ENCODE results near the gene ATP8A1.
"Not testable (repeated sequence)": the region's sequence is repeated elsewhere in the genome, so short reads cannot be mapped to it uniquely, and the experiment has no call there.

Gene ATP8A1

DNA sequence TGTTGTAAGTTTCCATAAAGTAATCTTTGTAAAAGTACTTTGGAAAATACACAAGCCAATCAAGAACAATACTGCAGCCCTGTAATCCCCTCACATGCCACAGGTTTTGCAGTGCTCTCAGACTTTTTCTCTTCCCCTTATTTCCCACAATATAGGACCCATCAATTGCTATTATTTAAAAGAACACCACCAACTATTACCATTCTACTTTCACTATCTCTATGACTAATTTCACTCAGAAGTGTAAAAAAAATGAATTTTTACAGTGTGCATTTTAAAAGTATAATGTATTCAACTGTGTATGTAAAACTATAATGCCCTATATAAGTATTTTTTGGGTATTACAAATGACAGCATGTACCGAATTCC is 1.7 kb downstream of the ATP8A1 start:
- no peak for TF ChIP-seq POLR2AphosphoS5 (IDR thresholded peaks at IDR 0.05; ENCODE audit: borderline replicate concordance, low read depth, low read length)
- no peak for TF ChIP-seq EZH2 (IDR thresholded peaks at IDR 0.05)
- TF ChIP-seq FOXP2 (optimal IDR thresholded peaks at IDR 0.05; ENCODE audit: control extremely low read depth, extremely low read length, insufficient read depth) = no peak
- Histone ChIP-seq H3K9me3 (ENCODE audit: low read depth, low read length) (no peaks in the 10 kb centered on the region), H3K36me3 (ENCODE audit: insufficient read depth, low read length) (no peaks in the 10 kb centered on the region), H3K4me3 (no peak overlapping the region; the same call in 1 of the 2 replicates), H3K9ac (ENCODE audit: insufficient read length) (no peak overlapping the region), H3K27ac (no peak overlapping the region)
- DNase-seq (ENCODE audit: low read depth, low spot score) = no peak

DNA sequence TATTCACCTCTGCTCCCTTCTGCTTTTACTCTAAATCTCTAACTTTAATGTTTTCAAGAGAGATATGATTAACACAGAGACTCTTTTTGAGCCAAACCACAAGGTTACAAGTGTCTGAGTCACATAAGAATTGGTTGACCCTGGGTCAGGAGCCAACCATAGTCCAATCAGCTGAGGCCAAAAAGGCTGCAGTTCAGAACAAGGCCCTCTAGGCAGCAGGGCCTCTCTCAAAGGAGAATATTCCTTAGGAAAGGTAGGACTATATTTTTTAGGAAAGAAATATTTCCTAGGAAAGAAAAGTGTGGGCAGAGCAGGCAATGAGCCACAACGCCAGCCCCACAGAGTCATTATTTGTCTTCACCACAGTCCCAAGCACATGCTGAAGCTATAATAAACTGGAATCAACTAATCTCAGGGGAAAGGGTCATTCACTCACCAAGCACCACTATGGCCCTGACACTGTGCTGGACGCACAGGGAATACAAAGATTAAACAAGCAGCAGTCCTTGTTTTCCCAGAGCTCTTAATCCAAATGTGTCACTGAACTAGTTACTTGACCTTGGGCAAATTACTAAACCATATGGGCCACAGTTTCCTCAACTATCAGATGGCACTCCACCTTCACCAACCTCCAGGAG is 2.2 kb downstream of the ATP8A1 start:
- Histone ChIP-seq H3K36me3 (ENCODE audit: insufficient read depth, low read length) (no peaks in the 10 kb centered on the region), H3K4me3 (no peak overlapping the region), H3K9ac (ENCODE audit: insufficient read length) (no peak overlapping the region), H3K27ac (no peak overlapping the region), H3K9me3 (ENCODE audit: low read depth, low read length) (no peaks in the 10 kb centered on the region)
- TF ChIP-seq FOXP2 (optimal IDR thresholded peaks at IDR 0.05; ENCODE audit: control extremely low read depth, extremely low read length, insufficient read depth) (no peak), EZH2 (IDR thresholded peaks at IDR 0.05) (no peak), POLR2AphosphoS5 (IDR thresholded peaks at IDR 0.05; ENCODE audit: borderline replicate concordance, low read depth, low read length) (no peak)
- no peak for DNase-seq (ENCODE audit: low read depth, low spot score)

DNA sequence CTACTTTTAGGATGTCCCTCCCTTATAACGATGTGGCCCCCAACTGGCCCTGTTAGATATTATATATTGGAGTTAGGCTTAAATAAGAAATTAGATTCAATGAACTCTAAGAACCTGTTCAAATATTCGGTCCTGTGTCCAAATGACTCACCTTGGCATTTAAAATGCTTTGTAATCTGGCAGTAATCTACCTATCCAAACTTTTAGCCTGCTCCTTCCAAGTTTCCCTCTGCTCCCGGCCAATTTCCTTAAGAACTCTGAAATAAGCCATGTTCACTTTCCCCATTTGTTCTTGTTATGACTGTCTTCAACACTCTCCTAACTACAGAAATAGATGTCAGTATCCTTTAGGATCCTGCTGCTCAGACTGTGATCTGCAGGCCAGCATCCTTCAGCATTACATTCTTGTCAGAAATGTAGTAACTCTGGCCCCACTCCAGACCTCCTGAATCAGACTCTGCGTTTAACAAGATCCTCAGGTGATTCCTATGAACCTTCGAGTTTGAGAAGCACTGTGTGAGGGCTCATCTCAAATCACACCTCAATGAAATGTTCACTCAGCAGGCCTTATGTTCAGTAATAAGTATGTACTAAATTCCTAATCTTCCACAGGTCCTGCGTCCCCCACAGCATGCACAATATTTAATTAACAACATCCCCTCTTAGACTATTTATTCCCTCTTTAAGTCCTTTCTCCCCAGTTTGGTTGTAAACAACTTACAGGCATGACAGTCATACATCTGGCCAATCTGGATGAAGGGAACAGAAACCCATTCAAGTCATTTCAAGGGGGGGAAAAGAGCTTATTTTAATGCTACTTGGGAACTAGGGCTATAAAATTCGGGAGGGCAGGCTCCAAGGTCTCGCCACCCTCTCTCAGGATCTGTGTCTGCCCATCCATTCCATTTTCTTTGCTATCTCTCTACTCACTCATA is 3.0 kb downstream of the ATP8A1 start:
- H3K4me3 ChIP-seq = no peak overlapping the region
- no peak for TF ChIP-seq FOXP2 (optimal IDR thresholded peaks at IDR 0.05; ENCODE audit: control extremely low read depth, extremely low read length, insufficient read depth)
- no peak for TF ChIP-seq EZH2 (IDR thresholded peaks at IDR 0.05)
- no peak overlapping the region for H3K27ac ChIP-seq

DNA sequence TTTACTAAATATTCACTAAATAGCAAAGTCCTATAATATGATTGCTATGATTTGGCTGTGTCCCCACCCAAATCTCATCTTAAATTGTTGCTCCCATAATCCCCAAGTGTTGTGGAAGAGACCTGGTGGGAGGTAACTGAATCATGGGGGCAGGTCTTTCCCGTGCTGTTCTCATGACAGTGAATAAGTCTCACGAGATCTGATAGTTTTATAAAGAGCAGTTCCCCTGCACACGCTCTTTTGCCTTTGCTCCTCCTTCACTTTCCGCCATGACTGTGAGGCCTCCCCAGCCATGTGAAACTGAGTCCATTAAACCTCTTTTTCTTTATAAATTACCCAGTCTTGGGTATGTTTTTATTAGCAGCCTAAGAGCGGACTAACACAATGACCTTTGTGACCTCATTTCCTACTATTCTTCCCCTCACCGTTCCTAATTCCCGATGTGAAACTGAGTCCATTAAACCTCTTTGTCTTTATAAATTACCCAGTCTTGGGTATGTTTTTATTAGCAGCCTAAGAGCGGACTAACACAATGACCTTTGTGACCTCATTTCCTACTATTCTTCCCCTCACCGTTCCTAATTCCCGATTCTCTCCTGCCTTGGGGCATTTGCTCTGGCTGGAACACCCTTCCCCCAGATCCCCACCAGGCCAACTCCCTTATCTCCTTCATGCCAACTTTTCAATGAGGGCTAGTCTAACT is 4.2 kb downstream of the ATP8A1 start:
- not testable (repeated sequence) for H3K9me3 ChIP-seq (ENCODE audit: low read depth, low read length); H3K9ac ChIP-seq (ENCODE audit: insufficient read length); H3K4me3 ChIP-seq; H3K36me3 ChIP-seq (ENCODE audit: insufficient read depth, low read length); H3K27ac ChIP-seq; DNase-seq (ENCODE audit: low read depth, low spot score)

More for the DNA sequence above, 3.0 kb downstream of the ATP8A1 start:
- H3K9me3 ChIP-seq (ENCODE audit: low read depth, low read length) = no peaks in the 10 kb centered on the region
- DNase-seq (ENCODE audit: low read depth, low spot score) = no peak
- no peak overlapping the region for H3K9ac ChIP-seq (ENCODE audit: insufficient read length)
- H3K36me3 ChIP-seq (ENCODE audit: insufficient read depth, low read length) = no peaks in the 10 kb centered on the region

DNA sequence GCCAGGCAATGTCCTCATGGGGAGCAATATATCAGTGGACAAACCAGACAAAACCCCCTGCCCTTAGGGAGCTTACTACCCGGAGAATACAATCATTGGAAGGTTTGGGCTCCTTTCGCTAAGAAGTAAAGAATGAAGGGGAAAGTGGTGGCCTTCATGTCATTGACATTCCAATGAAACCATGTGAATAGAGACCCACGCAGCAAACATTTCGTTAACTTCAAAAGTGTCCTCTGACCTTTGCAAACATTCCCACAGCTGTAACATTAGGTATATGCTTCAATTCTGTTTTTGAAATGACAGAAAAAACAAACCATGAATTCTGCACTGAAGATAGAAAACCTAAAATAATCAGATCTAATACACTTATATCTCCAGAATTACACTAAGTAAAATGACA is 7.0 kb downstream of the ATP8A1 start:
- TF ChIP-seq POLR2AphosphoS5 (IDR thresholded peaks at IDR 0.05; ENCODE audit: borderline replicate concordance, low read depth, low read length) = no peak
- no peak for TF ChIP-seq FOXP2 (optimal IDR thresholded peaks at IDR 0.05; ENCODE audit: control extremely low read depth, extremely low read length, insufficient read depth)
- Histone ChIP-seq H3K36me3 (ENCODE audit: insufficient read depth, low read length) (no peaks in the 10 kb centered on the region), H3K4me3 (no peak overlapping the region), H3K9ac (ENCODE audit: insufficient read length) (no peak overlapping the region), H3K27ac (no peak overlapping the region), H3K9me3 (ENCODE audit: low read depth, low read length) (no peaks in the 10 kb centered on the region)
- DNase-seq (ENCODE audit: low read depth, low spot score) = no peak

DNA sequence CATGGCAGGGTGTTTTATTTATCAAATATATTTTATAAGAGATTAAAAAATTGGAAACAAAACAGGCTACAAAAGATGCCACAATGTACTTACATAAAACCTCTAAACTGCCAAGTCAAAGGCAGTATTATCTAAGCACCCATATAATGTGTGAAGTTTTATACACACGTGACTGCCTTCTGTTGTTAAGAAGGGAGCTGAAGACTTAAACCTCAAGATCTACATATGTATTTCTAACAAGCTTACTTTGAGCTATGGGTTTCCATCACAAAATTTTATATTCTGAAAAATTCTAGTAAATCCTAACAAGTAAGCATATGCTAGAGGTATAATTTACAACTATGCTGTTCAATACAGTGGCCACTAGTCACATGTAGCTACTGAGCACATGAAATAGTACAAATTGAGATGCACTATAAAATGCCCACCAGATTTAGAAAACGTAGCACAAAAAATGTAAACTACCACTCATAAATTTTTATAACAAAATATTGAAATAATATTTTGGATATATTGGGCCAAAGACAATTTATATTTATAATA is 9.8 kb downstream of the ATP8A1 start:
- Histone ChIP-seq H3K4me3 (no peak overlapping the region), H3K27ac (no peak overlapping the region), H3K36me3 (ENCODE audit: insufficient read depth, low read length) (no peaks in the 10 kb centered on the region), H3K9ac (ENCODE audit: insufficient read length) (no peak overlapping the region), H3K9me3 (ENCODE audit: low read depth, low read length) (no peaks in the 10 kb centered on the region)
- DNase-seq (ENCODE audit: low read depth, low spot score) = no peak
- TF ChIP-seq EZH2 (IDR thresholded peaks at IDR 0.05) = no peak
- TF ChIP-seq FOXP2 (optimal IDR thresholded peaks at IDR 0.05; ENCODE audit: control extremely low read depth, extremely low read length, insufficient read depth) = no peak
- no peak for TF ChIP-seq POLR2AphosphoS5 (IDR thresholded peaks at IDR 0.05; ENCODE audit: borderline replicate concordance, low read depth, low read length)

DNA sequence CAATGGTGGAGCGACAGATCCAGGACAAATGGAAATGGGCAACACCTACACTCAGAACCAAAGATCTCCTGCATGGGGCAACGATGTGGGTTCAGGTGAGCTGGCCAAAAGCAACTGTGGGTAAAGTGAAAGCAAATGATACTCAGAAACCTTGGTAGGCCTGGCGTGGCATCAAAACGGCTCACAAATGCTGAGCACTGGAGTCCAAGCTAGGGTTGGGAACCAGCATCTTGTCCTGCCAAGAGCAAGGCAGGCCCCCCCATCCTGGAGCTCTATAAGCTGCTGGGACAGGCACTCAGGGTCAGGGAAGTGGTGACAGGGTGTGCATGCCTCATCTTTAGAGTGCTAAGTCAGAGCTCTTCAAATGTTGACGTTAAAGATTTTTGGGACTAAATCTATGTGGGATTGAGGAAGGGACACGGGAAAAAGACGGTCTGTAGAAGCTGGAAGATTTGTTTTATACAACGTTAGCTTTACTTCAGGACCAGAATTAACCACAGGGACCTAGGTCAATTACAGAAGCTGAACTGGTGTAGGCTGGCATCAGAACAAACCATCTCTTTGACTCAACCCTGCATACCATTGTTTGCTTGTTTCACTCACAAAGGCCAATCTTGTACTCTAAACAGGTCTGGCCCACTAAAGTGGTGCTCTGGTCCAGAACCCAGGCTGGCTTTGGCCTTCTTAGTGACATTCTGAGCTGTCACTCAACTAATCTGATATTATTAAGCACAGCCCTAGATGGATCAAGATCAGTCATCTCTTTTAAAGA is 10.7 kb downstream of the ATP8A1 start:
- Histone ChIP-seq H3K36me3 (ENCODE audit: insufficient read depth, low read length) (no peaks in the 10 kb centered on the region), H3K9me3 (ENCODE audit: low read depth, low read length) (no peaks in the 10 kb centered on the region), H3K9ac (ENCODE audit: insufficient read length) (no peak overlapping the region), H3K27ac (no peak overlapping the region), H3K4me3 (no peak overlapping the region)
- TF ChIP-seq EZH2 (IDR thresholded peaks at IDR 0.05) (no peak), FOXP2 (optimal IDR thresholded peaks at IDR 0.05; ENCODE audit: control extremely low read depth, extremely low read length, insufficient read depth) (no peak), POLR2AphosphoS5 (IDR thresholded peaks at IDR 0.05; ENCODE audit: borderline replicate concordance, low read depth, low read length) (no peak)
- no peak for DNase-seq (ENCODE audit: low read depth, low spot score)

DNA sequence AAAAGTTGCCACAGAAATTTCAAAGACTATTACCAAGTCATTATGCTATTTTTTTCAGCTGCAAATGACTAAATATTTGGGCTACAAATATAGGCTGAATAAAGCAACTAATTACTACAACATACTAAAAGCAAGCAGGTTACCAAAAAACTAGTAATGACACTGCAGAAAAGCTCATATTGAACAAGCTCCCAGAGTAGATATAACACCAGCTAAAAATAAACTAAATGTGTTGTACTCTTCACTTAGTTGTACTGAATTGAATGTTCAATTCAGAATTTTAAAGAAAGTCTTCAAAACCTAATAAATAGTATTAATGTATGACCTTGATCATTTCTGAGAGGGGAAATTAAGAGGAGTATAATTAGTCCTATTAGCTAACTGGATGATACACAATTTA is 12.0 kb downstream of the ATP8A1 start:
- no peak overlapping the region for H3K9ac ChIP-seq (ENCODE audit: insufficient read length)
- no peak for TF ChIP-seq FOXP2 (optimal IDR thresholded peaks at IDR 0.05; ENCODE audit: control extremely low read depth, extremely low read length, insufficient read depth)
- no peak for TF ChIP-seq POLR2AphosphoS5 (IDR thresholded peaks at IDR 0.05; ENCODE audit: borderline replicate concordance, low read depth, low read length)
- no peak for TF ChIP-seq EZH2 (IDR thresholded peaks at IDR 0.05)
- no peaks in the 10 kb centered on the region for H3K9me3 ChIP-seq (ENCODE audit: low read depth, low read length)
- H3K4me3 ChIP-seq = no peak overlapping the region
- no peak overlapping the region for H3K27ac ChIP-seq
- no peak for DNase-seq (ENCODE audit: low read depth, low spot score)
- H3K36me3 ChIP-seq (ENCODE audit: insufficient read depth, low read length) = no peaks in the 10 kb centered on the region
